GM19023 (cell line): ENCODE measurements around the gene PACSIN2.
"Not testable (repeated sequence)": the region's sequence is repeated elsewhere in the genome, so short reads cannot be mapped to it uniquely, and the experiment has no call there.

Experiments
- ATAC-seq: cut with Tn5 transposase; IDR thresholded peaks from one replicate; pipeline ENCODE4 v1.9.1; 2021; ENCODE audit warnings: mild to moderate bottlenecking, moderate library complexity; ENCODE audit not compliant: unreplicated experiment

PACSIN2 gene

GRCh38 chr22:43012390-43012789 lies 2.6 kb downstream of the PACSIN2 start:
- ATAC-seq: no peak

GRCh38 chr22:43011079-43011478 lies 3.9 kb downstream of the PACSIN2 start:
- ATAC-seq: no peak

- ATAC-seq: no peak
Observed at GRCh38 chr22:43009444-43009843, 5.5 kb downstream of the PACSIN2 start.

DNA sequence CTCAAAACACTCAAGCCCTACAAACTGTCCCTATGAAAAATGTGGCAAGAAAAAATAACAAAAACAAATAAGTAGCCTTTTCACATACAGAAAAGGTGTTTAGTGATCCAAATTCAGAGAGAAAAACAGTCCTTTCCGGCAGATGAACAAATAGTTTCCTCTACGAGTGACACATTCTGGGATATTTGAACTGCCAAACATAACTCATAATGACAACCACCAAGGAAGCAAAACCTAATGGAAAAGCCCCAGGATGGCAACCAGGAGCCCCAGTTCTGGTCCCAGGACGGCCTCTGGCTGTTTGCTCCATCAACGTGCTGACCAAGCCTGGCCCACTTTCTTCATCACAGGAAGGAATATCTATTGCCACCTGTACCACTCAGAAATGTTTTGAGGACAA lies 6.0 kb downstream of the PACSIN2 start:
- no peak for ATAC-seq

DNA sequence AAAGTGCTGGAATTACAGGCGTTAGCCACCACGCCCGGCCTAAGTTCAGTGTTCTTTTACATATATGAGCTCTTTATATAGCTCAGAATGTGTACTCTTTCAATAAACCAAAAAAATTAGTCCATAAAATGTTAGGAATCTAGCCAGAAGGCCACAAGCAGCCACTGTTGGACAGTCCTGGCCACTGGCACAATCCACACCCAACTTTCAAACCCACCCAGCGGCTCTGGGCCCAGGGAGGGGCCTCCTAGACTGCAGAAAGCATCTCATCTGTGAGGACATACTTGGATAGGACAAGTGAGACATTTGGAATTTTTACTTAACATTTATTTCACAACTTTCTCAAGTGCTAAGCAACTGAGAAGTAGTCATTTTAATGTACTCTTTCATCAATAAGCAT lies 6.4 kb downstream of the PACSIN2 start:
- no peak for ATAC-seq

GRCh38 chr22:43007519-43008102 lies 7.3 kb downstream of the PACSIN2 start:
- no peak for ATAC-seq

DNA sequence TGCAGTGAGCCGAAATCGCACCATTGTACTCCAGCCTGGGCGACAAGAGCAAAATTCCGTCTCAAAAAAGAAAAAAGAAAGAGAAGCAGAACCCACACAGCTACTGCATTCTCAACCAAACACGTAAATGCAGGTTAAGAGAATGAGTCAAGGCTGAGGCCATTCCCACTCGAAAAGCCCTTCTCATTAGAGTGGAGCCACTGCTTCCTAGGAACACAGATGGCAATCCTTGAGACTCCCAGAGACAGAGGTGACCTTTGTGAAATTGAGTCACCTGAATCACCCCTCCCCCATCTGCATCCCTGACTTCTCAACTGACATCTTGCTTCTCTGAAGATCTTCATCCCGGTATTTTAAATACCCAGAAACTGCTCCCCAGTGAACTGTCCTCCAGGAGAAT lies 8.2 kb downstream of the PACSIN2 start:
- ATAC-seq: no peak

GRCh38 chr22:43006016-43006505 lies 8.9 kb downstream of the PACSIN2 start:
- no peak for ATAC-seq

DNA sequence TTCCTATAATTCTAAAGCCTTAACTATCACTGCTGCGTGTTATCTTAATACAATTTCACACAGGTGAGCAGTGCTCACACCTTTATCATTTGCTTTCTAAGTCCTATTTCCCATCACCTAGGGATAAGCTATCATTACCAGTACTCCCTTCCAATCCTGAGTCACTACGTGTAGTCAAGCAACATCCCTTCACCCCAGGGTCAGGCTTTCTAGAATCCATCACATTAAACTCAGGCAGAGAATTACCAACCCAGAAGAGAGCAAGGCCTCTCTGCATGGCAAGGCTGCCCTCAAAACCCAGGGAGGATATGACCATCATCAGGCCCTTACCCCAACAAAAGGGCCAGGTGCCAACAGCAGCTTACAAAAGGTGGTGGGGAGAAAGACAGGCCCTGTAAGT lies 9.8 kb downstream of the PACSIN2 start:
- ATAC-seq: no peak

DNA sequence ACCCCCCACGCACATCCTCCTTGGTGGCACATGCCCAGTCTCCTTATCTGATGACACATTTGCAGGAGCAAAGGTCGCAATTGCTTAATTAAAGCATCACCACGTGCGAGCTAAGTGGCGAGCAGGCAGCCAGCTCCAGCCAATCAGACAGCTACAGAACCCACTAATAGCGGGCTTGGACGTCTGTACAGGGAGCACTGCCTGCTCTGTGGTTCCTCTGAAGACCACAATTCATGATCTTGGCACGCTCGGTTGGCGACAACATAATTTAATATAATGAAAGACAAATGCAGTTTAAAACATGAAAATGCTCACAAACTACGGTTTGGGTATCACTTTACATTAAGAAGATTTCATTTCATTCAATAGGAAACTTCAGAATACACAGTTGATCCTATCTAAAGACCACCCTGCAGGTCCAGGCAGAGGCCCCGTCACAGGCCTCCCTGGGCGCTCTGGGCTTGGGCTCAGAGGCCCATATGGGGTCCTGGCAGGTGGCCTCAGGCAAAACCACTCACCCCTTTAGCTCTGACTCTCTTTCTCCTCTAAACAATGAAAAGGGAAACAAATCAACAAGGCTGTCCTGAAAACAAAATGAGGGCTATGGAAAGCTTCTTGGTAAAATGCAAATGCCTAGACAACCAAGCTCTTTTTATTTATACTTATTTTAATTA lies 10.4 kb downstream of the PACSIN2 start:
- no peak for ATAC-seq

DNA sequence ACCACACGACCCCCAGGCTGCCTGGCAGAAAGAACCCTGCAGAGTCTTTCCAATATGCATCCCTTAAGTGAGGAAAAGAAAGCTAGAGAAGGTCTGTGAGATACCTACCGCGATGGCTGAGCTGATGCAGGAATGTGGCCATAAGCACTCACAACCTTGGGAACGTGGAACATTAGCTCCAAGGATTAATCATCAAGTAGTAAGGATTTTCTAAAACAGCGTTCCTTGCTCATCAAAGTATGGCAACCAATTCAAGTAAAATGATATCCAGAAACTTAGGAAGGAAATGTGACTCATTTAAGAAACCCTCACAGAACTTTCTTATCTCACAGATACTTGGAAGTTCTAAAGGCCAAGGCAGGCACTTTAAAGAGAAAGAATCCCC lies 12.8 kb downstream of the PACSIN2 start:
- ATAC-seq: no peak

DNA sequence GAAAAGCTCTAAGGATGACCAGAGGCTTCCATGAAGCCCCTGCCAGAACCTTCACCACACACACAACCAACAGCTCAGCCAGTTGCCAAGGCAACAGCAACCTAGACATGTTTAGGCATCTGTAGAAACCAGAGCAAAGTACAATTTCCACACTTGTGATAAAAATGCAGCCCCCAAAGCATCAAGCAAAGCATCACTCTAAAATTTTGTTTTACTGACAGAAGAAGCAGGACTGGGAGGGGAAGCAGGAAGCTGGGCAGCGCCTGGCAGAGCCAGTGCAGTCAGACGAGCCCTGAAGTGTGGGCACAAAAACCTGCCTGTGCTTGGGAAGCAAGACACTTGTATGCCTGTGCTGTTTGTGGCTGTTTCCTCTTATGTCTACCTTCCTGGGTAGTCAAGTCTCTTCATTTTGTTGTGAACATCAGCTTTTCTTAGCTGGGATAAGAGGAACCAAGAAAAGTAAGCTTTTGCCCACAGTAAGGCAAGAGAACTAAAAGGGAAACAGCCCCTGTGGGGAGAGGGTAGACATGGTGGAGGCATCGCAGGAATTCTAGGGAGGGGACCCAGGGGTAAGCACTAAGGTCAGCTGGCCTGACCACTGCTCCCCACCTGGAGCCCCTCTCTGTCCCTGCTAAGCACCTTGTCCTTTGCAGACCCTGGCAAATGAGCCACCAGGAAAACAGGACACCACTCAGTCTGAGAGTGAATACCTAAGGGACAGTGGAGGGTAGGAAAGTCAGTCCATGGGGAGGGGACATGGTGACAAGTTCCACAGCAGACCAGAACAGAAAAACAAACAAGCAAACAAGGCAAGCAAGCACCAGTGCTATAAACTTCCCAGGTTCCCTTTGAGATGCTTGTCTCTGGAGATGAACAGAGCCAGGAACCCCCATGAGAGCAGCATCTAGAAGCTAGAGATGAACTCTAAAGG lies 13.4 kb downstream of the PACSIN2 start:
- no peak for ATAC-seq

DNA sequence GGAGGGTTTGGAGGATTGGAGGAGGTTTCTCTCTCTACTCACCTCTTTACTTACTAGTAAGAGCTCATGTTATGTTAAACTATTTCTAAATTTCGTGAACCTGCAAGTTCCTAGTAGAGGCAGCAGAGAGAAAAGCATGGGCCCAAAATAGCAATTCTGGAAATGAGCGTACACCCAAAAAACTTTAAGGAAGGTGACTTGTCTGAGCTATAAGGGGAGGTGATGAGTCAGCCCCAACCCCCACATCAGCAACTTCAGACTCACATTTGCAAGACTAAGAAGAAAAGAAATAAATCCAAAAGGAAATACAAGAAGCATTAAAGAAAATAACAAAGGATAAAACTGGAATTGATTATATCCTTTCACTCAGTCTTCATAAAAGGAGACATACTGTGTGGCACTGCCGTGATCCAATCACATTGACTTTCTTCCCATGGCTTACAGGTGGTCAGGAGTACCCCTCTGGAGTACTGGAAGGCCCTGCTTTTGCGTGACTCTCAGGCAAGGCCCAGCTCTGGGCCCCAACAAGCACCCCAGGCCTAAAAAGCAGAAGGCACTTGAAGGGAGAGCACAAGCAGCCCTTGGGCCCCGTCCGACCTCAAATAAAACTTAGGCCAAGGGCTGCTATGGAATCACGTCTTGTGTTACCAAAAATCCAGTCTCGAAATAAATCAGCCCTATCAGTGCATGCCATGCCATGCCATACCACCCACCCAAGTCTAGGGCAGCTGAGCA lies 14.3 kb downstream of the PACSIN2 start:
- ATAC-seq: no peak

DNA sequence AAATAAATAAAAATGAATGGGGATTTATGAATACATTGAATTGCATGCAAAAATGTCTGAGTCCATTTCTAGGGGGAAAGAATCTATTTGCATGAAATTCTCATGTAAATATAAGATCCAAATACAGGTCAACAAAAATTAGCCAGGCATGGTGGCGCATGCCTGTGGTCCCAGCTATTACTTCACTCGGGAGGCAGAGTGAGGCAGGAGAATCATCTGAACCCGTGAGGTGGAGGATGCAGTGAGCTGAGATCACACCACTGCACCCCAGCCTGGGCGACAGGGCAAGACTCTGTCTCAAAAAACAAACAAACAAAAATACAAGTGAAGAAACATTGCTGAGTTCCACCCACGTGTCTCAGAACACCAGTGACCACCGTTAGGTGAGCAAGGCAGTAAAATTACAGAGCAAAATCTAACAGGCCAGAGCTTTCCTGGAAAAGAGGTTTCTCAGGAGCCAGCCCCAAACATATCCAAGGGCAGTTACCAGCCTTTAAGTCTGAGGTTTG lies 17.3 kb downstream of the PACSIN2 start:
- no peak for ATAC-seq

- no peak for ATAC-seq
Observed at GRCh38 chr22:42996646-42997365, 18.1 kb downstream of the PACSIN2 start.

DNA sequence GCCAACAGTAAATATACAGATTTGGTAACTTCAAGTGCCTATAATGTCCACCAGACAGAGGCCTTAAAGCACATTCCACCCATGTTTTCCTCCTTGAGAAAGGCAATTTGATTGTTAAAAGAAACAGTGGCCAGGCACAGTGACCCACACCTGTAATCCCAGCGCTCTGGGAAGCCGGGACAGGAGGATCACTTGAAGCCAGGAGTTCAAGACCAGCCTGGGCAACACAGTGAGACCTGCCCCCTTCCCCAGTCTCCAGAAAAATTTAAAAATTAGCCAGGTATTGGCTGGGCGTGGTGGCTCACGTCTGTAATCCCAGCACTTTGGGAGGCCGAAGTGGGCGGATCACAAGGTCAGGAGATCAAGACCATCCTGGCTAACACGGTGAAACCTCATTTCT lies 19.3 kb downstream of the PACSIN2 start:
- not testable (repeated sequence) for ATAC-seq

DNA sequence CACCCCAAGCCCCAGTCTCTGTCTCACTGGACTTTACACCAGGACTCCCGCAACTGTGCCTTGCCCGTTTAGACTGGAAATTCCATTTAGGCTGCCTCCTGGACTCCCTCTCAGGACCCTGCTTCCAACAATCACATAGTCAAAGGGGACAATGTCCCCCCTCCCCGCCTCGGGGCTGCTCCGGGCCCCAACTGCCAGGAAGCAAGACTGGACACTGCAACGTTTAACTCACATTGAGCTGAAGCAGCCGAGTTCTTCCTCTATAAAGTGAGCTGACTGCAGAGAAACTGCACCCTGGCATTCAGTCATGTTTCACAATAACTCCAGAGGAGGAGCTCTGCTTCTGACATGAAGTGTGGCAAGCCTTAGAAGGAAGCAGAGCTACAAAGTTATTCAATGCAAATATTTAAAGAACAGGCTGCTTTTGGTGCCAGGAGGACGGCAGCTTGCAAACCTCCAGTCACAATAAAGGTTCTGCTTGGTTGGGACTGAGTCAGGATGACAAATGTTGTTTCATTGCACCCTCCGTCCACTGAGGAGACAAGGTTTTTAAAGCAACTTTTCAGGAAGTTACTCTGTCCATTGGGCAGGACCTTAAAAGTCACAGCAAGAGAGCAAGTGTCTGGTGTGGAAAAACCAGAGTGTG lies 19.9 kb downstream of the PACSIN2 start:
- ATAC-seq: no peak

GRCh38 chr22:42994276-42994916 lies 20.6 kb downstream of the PACSIN2 start:
- ATAC-seq: no peak

GRCh38 chr22:42993651-42994275 lies 21.2 kb downstream of the PACSIN2 start:
- no peak for ATAC-seq
